OCI-LY7 (cell line): ENCODE measurements around the gene GPSM1. TPM values are rescaled to one million over a fixed set of nuclear protein-coding genes. Genes with fewer than 3 reads are reported as not detected.

Source experiments
- BruUV-seq: library from RNA; stranded (reverse); fragments of 400-500 nt; replicated peaks from 2 replicates; lab custom pipeline; 2021; lab: Mats Ljungman, UMichigan
- CTCF ChIA-PET: fragments of 300-600 bp; sonication (Branson Sonifier 250); formaldehyde crosslinking; loops from one replicate; lab custom pipeline; 2022; ENCODE audit warnings: antibody characterized with exemption; ENCODE audit not compliant: unreplicated experiment; lab: Charles Lee
- POLR2A ChIA-PET: fragments of 300-600 bp; sonication (Branson Sonifier 250); formaldehyde crosslinking; loops from one replicate; lab custom pipeline; 2022; ENCODE audit warnings: antibody characterized with exemption; lab: Charles Lee
- DNase-seq: peaks from one replicate; pipeline ENCODE4 v3.0.0-alpha.2; 2015; ENCODE audit warnings: low spot score
- H2AFZ ChIP-seq: fragments of 200-600 bp; sonication (generic), shearing (Covaris generic); 2 replicates; pipeline ENCODE4 v1.6.1; 2014; ENCODE audit warnings: mild to moderate bottlenecking, antibody characterized with exemption, low read length, moderate library complexity
- H3K27ac ChIP-seq: fragments of 200-600 bp; sonication (generic); 2 replicates; pipeline ENCODE4 v1.5.1; 2014; ENCODE audit warnings: mixed run types, low read depth, mild to moderate bottlenecking, moderate library complexity, low read length, inconsistent platforms; ENCODE audit not compliant: poor library complexity, severe bottlenecking
- H3K36me3 ChIP-seq: fragments of 200-600 bp; sonication (generic); 2 replicates; pipeline ENCODE4 v1.6.1; 2014; ENCODE audit warnings: mild to moderate bottlenecking, antibody characterized with exemption, low read length, moderate library complexity, mixed read lengths; ENCODE audit not compliant: insufficient read depth
- H3K4me1 ChIP-seq: fragments of 200-600 bp; sonication (generic); 2 replicates; pipeline ENCODE4 v1.5.1; 2014; ENCODE audit warnings: mild to moderate bottlenecking, low read length; ENCODE audit not compliant: insufficient read depth, poor library complexity, severe bottlenecking
- H3K4me2 ChIP-seq: fragments of 200-600 bp; sonication (generic); 2 replicates; pipeline ENCODE4 v1.6.1; 2014; ENCODE audit warnings: mild to moderate bottlenecking, low read length
- H3K4me3 ChIP-seq: fragments of 200-600 bp; sonication (generic); 2 replicates; pipeline ENCODE4 v1.5.1; 2014; ENCODE audit warnings: mild to moderate bottlenecking, low read depth, low read length; ENCODE audit not compliant: poor library complexity, severe bottlenecking
- H3K79me2 ChIP-seq: fragments of 200-600 bp; sonication (generic); 2 replicates; pipeline ENCODE4 v1.6.1; 2016; ENCODE audit warnings: low read depth, mild to moderate bottlenecking, low read length, moderate library complexity, mixed read lengths; ENCODE audit not compliant: insufficient read depth
- H3K9me2 ChIP-seq: fragments of 200-600 bp; sonication (generic); 2 replicates; pipeline ENCODE4 v1.6.1; 2016; ENCODE audit warnings: mild to moderate bottlenecking, low read length, mixed read lengths; ENCODE audit not compliant: insufficient read depth
- H3K9me3 ChIP-seq: fragments of 200-600 bp; sonication (generic); 2 replicates; pipeline ENCODE4 v1.6.1; 2014; ENCODE audit warnings: mild to moderate bottlenecking, mixed run types, low read length, mixed read lengths
- H4K20me1 ChIP-seq: fragments of 200-600 bp; sonication (generic); 2 replicates; pipeline ENCODE4 v1.6.1; 2014; ENCODE audit warnings: mild to moderate bottlenecking, antibody characterized with exemption, low read length, moderate library complexity, mixed read lengths; ENCODE audit not compliant: insufficient read depth
- CTCF ChIP-seq: fragments of 200-600 bp; sonication (generic); conservative IDR thresholded peaks from 2 replicates; pipeline ENCODE4 v1.5.1; 2014; ENCODE audit warnings: mild to moderate bottlenecking, antibody characterized with exemption, low read length, moderate library complexity, mixed read lengths
- EZH2phosphoT487 ChIP-seq: fragments of 200-600 bp; sonication (generic); IDR thresholded peaks from 2 replicates; pipeline ENCODE4 v1.6.1; 2018; ENCODE audit warnings: low read depth, borderline replicate concordance, mild to moderate bottlenecking, mixed run types, antibody characterized with exemption, low read length, moderate library complexity, mixed read lengths
- intact Hi-C: fragments of 100-400 bp; cut with micrococcal nuclease; formaldehyde crosslinking; loops from one replicate; pipeline ENCODE4 v1.10.0; 2022; ENCODE audit not compliant: unreplicated experiment
- total RNA-seq, 2 experiments: library from RNA; depleted of rRNA in 1 of 2; stranded (reverse); fragments of >200 nt in 1 of 2; shearing (Covaris generic) in 1 of 2; gene quantifications; 2 replicates each; pipeline ENCODE4 v1.2.3, GENCODE V29; 2014 to 2022

Gene GPSM1
- total RNA-seq, 2 experiments from 2014 or later, result not detected

- peak; percentile 93 for DNase-seq
- peak within 1 kb of the TSS; percentile 99 for H3K4me3 ChIP-seq
- ChIA-PET CTCF (interaction anchor here (0.7 kb wide), 1 partner anchor 62 kb away, joined by 3 read pairs; no protein-coding TSS in a partner anchor), POLR2A (interaction anchor here (1.2 kb wide), 1 partner anchor 10 kb away, joined by 4 read pairs; the partner anchor contains the start of genes ENTR1 and PMPCA)
- peaks cover 73% of the 10 kb centered on the region for H3K36me3 ChIP-seq
- H3K4me2 ChIP-seq, result peak within 1 kb of the TSS; percentile 71
- peaks cover 20% of the 10 kb centered on the region for H3K4me1 ChIP-seq
- intact Hi-C loops, result loop anchor here (1.0 kb wide), 4 partner anchors 37 to 88 kb away; partner anchors contain the start of genes DNLZ and INPP5E
- TF ChIP-seq EZH2phosphoT487 (no peak), CTCF (peak; percentile 85)
- peak within 1 kb of the TSS; percentile 21; the same call in 1 of the 2 replicates for H2AFZ ChIP-seq
- BruUV-seq, result no TSS peak
- H3K27ac ChIP-seq, result peak within 1 kb of the TSS; percentile 4
- no peaks in the 10 kb centered on the region for H3K9me2 ChIP-seq
- H4K20me1 ChIP-seq, result peaks cover 10% of the 10 kb centered on the region; the same call in 1 of the 2 replicates
- H3K9me3 ChIP-seq, result no peaks in the 10 kb centered on the region
- H3K79me2 ChIP-seq, result peaks cover 23% of the 10 kb centered on the region
Observed at GRCh38 chr9:136400038-136400834, 72.9 kb downstream of the GPSM1 start, which contains the start of gene SNAPC4. TSS of gene SNAPC4 (minus strand) at chr9:136400170. CDS start at chr9:136398428, 1,742 bp downstream.

GRCh38 chr9:136401173-136401922 lies 74.0 kb downstream of the GPSM1 start:
- H3K9me3 ChIP-seq, result no peaks in the 10 kb centered on the region
- no peak overlapping the region for H2AFZ ChIP-seq
- POLR2A ChIA-PET, result interaction anchor here (1.2 to 1.3 kb wide), 2 partner anchors 8 to 10 kb away, joined by 3 to 4 read pairs; partner anchors contain the start of genes ENTR1 and PMPCA
- H3K4me1 ChIP-seq, result peaks cover 26% of the 10 kb centered on the region
- H3K79me2 ChIP-seq, result peaks cover 23% of the 10 kb centered on the region
- H3K27ac ChIP-seq, result no peak overlapping the region
- H3K4me2 ChIP-seq, result no peak overlapping the region
- H3K36me3 ChIP-seq, result peaks cover 73% of the 10 kb centered on the region
- peaks cover 10% of the 10 kb centered on the region; the same call in 1 of the 2 replicates for H4K20me1 ChIP-seq
- H3K9me2 ChIP-seq, result no peaks in the 10 kb centered on the region
- no peak for TF ChIP-seq CTCF
- no peak for TF ChIP-seq EZH2phosphoT487
- H3K4me3 ChIP-seq, result no peak overlapping the region
- CTCF ChIA-PET, result interaction anchor here (0.7 kb wide), 1 partner anchor 63 kb away, joined by 3 read pairs; no protein-coding TSS in a partner anchor
- intact Hi-C loops, result no loop called here
- no peak for DNase-seq
- no TSS peak for BruUV-seq
